NCI-H446 treated with DMSO at 0.1 percent for 48 hours (cell line): ENCODE results near the gene RHBDD1.

ENCODE experiments used
- DNase-seq: peaks from one replicate; lab custom pipeline; 2025; lab: John Stamatoyannopoulos, UW

Gene RHBDD1

DNA sequence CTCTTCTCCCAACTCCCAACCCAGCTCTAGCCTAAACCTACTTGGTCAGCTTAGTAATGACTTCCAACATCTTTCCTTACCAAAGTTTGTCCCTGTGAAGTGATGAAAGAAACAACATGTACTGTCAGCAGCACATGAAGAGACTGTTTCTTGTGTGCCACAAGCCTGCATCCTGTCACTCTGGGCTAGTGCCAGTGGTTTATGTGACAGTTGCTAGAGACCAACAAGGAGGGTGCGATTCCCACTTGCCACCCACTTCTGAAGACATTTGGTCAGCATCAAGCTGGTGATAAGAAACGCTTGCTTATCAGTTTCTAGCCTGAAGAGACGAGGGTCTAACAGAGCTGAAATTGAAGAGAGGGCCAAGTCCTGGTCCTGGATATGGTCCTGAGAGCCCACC lies 195.5 kb downstream of the RHBDD1 start:
- no peak for DNase-seq

GRCh38 chr2:227033471-227034148 lies 197.8 kb downstream of the RHBDD1 start:
- no peak for DNase-seq

- DNase-seq, result no peak
These were observed 200.0 kb downstream of the RHBDD1 start for GRCh38 chr2:227035711-227036367.

- DNase-seq, result no peak
These were observed 200.7 kb downstream of the RHBDD1 start for GRCh38 chr2:227036527-227036926.

- no peak for DNase-seq
These were observed 202.8 kb downstream of the RHBDD1 start for GRCh38 chr2:227038550-227039189.

- DNase-seq, result peak; percentile 11
These were observed 208.1 kb downstream of the RHBDD1 start for GRCh38 chr2:227043981-227044380.
